Measurements from ENCODE around the gene UTP4. TPM values are rescaled to one million over a fixed set of nuclear protein-coding genes. Genes with fewer than 3 reads are reported as not detected.

Gene UTP4
- total RNA-seq, 4 donors from 2014 or later: 16.4 to 36.2 (median 25.8) TPM

DNA sequence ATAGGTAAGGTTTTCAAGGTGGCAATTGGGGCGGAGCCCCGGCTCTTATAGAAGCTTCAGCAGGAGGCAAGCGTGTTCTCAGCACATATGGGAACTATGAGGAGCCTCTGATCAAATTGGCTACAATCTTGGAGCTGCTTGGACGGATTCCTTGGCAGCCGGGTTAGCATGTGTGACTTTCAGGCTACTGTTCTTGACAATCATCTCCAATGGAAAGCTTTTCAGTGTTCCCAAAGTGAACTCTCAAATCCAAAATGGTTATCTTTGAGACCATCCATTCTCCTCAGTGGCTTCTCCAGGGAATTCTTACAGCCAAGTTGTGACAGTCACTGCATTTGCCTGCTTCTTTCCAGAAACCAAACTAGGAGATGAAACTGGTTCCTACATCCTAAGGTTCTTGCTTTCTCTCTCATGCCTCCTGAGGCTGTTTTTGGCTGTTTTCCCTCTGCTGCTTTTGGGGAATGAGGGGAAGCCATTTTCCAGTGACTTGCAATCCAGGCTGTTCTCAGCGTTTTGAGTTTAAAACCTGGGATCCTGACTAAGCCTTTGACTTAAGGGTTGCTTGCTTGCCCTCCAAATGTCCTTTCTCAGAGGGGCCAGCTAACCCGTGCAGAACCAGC is 16.1 kb upstream of the UTP4 start:
- Histone ChIP-seq H3K9me3 (no peaks in the 10 kb centered on the region), H3K27me3 (no peaks in the 10 kb centered on the region), H3K27ac (no peak overlapping the region), H3K4me3 (no peak overlapping the region), H3K4me1 (peaks cover 0 to 30% (median 0%) of the 10 kb centered on the region in 3 donors), H3K36me3 (peaks cover 0 to 92% of the 10 kb centered on the region in 2 donors)
- 67 to 94% methylated on average over 5 to 6 of the region's 7 CpGs for WGBS, 2 donors (ENCODE audit: low coverage in 1 of 2)
- TF ChIP-seq EP300 (IDR thresholded peaks at IDR 0.05) (no peak), POLR2AphosphoS5 (IDR thresholded peaks at IDR 0.05) (no peak), POLR2A (IDR thresholded peaks at IDR 0.05) (no peak)
- TF ChIP-seq, protein P1, sequence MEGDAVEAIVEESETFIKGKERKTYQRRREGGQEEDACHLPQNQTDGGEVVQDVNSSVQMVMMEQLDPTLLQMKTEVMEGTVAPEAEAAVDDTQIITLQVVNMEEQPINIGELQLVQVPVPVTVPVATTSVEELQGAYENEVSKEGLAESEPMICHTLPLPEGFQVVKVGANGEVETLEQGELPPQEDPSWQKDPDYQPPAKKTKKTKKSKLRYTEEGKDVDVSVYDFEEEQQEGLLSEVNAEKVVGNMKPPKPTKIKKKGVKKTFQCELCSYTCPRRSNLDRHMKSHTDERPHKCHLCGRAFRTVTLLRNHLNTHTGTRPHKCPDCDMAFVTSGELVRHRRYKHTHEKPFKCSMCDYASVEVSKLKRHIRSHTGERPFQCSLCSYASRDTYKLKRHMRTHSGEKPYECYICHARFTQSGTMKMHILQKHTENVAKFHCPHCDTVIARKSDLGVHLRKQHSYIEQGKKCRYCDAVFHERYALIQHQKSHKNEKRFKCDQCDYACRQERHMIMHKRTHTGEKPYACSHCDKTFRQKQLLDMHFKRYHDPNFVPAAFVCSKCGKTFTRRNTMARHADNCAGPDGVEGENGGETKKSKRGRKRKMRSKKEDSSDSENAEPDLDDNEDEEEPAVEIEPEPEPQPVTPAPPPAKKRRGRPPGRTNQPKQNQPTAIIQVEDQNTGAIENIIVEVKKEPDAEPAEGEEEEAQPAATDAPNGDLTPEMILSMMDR (IDR thresholded peaks at IDR 0.05): no peak
- ATAC-seq: no peak

DNA sequence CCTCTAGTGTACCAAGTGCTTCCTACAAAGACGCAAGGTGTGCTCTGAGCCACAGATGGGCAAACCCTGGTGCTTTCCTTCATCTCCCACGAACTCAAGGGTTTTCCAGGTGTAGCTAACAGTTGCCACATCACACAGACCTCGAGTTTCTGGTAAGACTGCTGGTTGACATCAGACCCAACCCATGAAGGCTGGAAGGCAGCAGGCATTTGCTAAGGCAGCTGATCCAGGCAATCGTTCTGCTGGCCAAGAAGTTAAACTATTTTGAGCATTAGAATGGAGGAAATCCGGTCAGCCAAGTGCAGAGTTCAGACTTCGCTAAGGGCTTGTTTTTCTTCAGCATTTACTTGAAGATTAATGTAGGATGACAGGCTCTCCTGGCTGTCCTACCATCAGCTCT is 15.5 kb upstream of the UTP4 start:
- ATAC-seq: no peak
- 46 to 52% methylated on average over 3 of the region's 6 CpGs for WGBS, 2 donors (ENCODE audit: low coverage in 1 of 2)
- H3K27ac ChIP-seq: no peak overlapping the region
- H3K4me1 ChIP-seq: peaks cover 0 to 30% (median 0%) of the 10 kb centered on the region in 3 donors
- H3K9me3 ChIP-seq: no peaks in the 10 kb centered on the region
- H3K27me3 ChIP-seq: no peaks in the 10 kb centered on the region
- H3K4me3 ChIP-seq: no peak overlapping the region
- TF ChIP-seq, protein P1 (IDR thresholded peaks at IDR 0.05): no peak
- no peak for TF ChIP-seq EP300 (IDR thresholded peaks at IDR 0.05)
- TF ChIP-seq POLR2A (IDR thresholded peaks at IDR 0.05): no peak
- no peak for TF ChIP-seq POLR2AphosphoS5 (IDR thresholded peaks at IDR 0.05)
- H3K36me3 ChIP-seq: peaks cover 0 to 92% of the 10 kb centered on the region in 2 donors

DNA sequence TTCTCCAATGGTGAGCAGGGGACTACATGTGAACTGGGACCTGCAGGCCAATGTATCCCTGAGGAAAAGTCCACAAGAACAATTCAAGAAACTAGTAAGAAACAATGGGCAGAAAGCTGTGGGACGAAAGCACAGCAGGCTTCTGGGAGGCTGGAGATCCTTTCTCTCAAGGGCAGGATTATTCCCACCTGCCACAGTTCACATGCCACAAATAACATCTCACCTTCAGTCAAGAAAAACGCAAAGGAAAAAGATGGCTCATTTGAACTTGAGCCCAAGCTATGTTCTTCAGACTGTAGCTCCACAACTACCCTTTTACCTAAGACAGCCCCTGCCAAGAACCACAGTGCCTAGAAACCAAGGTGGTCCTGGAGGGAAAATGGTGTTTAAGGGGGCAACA is 14.0 kb upstream of the UTP4 start:
- no peak overlapping the region for H3K4me3 ChIP-seq
- peaks cover 0 to 30% (median 0%) of the 10 kb centered on the region in 3 donors for H3K4me1 ChIP-seq
- TF ChIP-seq EP300 (IDR thresholded peaks at IDR 0.05): no peak
- no peak for TF ChIP-seq POLR2AphosphoS5 (IDR thresholded peaks at IDR 0.05)
- TF ChIP-seq, protein P1 (IDR thresholded peaks at IDR 0.05): no peak
- TF ChIP-seq POLR2A (IDR thresholded peaks at IDR 0.05): no peak
- H3K36me3 ChIP-seq: peaks cover 0 to 84% of the 10 kb centered on the region in 2 donors
- H3K9me3 ChIP-seq: no peaks in the 10 kb centered on the region
- WGBS, 2 donors (ENCODE audit: low coverage in 1 of 2): 87 to 100% methylated on average over 1 to 2 of the region's 2 CpGs
- H3K27me3 ChIP-seq: no peaks in the 10 kb centered on the region
- no peak overlapping the region for H3K27ac ChIP-seq
- ATAC-seq: no peak

DNA sequence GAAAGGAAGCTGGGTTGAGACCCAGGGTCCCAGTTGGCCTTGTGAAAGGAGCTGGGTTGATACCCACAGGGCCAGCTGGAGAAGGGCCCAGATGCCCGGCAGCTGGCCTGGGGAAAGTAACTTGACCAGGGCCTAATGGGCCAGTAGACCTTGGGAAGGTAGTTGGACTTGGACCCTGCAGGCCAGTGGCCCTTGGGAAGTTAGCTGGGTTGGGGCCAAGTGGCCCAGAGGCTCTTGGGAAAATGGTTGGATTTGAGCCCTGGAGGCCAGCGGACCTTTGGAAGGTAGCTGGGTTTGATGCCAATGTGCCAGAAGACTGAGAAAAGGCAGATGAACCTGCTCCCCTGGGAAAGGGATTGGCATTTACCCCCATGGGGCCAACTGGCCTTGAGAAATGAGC is 13.5 kb upstream of the UTP4 start:
- H3K4me3 ChIP-seq: no peak overlapping the region
- no peak for ATAC-seq
- peaks cover 0 to 78% of the 10 kb centered on the region in 2 donors for H3K36me3 ChIP-seq
- TF ChIP-seq EP300 (IDR thresholded peaks at IDR 0.05) (no peak), POLR2A (IDR thresholded peaks at IDR 0.05) (no peak)
- TF ChIP-seq, protein P1 (IDR thresholded peaks at IDR 0.05): no peak
- no peaks in the 10 kb centered on the region for H3K9me3 ChIP-seq
- WGBS, 2 donors (ENCODE audit: low coverage in 1 of 2): 100% methylated on average over 1 of the region's 2 CpGs; no CpG with 5 or more reads in 1 of the 2 donors
- H3K27me3 ChIP-seq: no peaks in the 10 kb centered on the region
- no peak overlapping the region for H3K27ac ChIP-seq
- H3K4me1 ChIP-seq: peaks cover 0 to 30% (median 0%) of the 10 kb centered on the region in 3 donors

DNA sequence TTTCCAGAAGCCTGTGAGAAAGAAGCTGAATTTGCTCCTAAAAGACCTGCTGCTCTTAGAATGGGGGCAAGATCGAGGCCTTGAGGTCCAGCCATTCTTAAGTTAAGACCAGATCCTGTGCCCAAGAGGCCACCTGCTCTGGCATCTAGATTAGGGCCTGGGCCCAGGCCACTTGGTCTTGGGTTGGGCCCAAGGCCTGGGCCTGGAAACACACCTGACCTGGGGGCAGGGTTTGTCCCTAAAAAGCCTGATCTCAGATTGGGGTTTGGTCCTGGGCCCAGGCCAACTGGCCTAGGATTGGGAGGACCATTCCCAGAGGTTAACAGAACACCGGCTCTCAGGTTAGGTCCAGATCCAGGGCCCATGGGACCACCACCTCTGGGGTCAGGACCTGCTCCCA is 12.9 kb upstream of the UTP4 start:
- WGBS, 2 donors (ENCODE audit: low coverage in 1 of 2): no CpG with 5 or more reads among the region's 2 CpGs
- Histone ChIP-seq H3K4me3 (no peak overlapping the region), H3K27me3 (no peaks in the 10 kb centered on the region), H3K36me3 (peaks cover 0 to 73% of the 10 kb centered on the region in 2 donors), H3K4me1 (peaks cover 0 to 30% (median 0%) of the 10 kb centered on the region in 3 donors), H3K27ac (no peak overlapping the region), H3K9me3 (no peaks in the 10 kb centered on the region)
- TF ChIP-seq POLR2A (IDR thresholded peaks at IDR 0.05): no peak
- no peak for TF ChIP-seq POLR2AphosphoS5 (IDR thresholded peaks at IDR 0.05)
- TF ChIP-seq, protein P1 (IDR thresholded peaks at IDR 0.05): no peak
- no peak for TF ChIP-seq EP300 (IDR thresholded peaks at IDR 0.05)
- no peak for ATAC-seq

Measured in gastroesophageal sphincter (tissue), 4 donors.